HG02623 (cell line): ENCODE data around the gene IQSEC1.

ENCODE experiments used
- ATAC-seq: cut with Tn5 transposase; IDR thresholded peaks from one replicate; pipeline ENCODE4 v1.9.1; 2021; ENCODE audit warnings: moderate library complexity; ENCODE audit not compliant: unreplicated experiment

The IQSEC1 gene

DNA sequence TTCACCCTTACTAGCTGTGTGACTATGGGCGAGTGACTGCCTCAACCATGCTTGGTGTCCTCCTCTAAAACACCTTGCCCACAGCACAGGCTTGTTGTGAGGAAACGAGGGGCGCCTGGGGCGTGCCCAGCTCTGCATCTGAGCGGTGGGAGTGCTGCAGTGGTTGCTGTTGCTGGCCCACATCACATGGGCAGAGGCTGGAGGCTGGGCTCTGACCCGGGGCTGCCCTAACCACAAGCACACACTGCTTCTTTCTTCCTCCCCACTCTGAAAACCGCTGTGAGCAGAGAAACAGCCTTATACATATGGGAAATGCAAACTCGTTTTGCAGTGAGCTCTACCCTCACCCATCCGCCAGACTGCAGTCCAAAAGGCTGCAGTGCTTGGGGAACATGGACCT, 157.1 kb downstream of the IQSEC1 start:
- ATAC-seq, result no peak

DNA sequence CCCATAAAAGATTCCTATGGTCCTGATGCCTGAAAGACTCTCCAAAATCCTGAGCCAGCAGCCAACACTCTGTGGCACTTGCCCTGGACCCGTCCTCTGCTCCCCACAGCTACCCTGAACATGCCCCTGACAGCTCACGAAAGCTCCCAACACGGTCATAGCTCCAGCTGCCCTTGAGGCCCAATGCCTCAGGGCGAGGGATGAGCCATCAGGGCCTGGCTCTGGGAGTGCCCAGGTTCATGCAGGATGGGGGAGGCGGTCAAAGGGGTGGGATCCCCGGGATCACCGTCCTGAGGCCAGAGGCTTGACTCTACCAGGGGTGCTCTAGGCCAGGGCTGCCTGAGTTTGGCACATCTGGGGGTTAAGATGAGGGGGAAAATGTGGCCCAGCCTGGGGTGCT, 159.1 kb downstream of the IQSEC1 start:
- ATAC-seq, result no peak

DNA sequence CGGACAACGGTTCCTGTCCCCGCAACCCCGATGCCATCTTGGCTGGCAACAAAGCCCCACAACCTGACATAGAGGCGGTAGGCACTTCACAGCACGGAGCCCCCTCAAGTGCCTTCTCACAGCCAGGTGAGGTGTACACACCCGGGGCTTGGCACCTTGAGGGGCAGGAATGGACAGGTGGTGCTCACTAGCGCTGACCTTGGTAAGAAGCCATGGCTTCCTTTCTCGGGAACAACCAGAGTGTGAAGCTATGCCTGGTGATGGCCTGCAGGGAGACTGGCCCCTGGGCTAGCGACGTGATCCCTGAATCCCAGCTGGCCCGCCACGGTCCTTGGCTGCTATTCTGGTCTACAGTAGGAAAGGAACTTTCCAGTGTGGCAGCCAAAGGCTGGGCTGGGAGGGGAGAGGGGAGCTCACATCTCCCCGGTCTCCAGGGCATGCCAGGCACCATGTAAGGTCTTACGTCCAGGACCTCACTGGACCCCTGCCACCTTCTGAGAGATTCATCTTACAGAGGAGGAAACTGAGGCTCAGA, 161.3 kb downstream of the IQSEC1 start:
- ATAC-seq, result no peak

DNA sequence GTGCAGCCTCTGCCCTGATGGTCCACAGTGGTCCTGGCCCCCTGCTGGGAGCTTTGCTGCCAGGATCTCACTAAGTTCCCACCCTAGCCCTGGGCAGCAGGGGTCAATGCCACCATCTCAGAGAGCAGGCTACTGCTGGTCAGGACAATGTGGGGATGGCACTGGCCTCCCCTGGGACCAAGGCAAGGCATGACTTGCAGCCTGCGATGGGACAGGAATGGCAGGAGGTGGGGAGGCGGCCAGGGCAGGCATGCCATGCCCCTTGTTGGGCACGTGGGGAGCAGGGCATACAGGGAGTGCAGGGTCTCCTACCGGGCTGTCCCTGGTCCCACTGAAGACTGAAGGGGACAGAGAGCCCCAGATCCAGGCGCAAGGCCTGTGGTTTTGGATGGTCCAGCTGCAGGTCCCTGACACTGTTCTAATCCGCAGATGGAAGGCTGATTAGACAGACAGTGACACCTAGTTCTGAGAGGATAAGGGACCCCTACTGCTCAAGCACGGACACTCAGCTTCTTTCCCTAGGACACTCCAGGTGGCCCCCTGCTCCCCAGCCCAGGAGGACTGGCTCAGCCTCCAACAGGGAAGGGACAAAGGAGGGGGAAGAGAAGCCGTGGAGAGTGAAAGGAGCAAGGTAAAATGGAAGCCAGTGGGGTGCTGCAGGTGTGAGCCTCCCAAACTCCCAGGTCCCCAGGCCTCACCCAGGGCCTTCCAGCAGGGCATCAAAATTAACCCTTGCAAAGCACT, 162.7 kb downstream of the IQSEC1 start:
- no peak for ATAC-seq

DNA sequence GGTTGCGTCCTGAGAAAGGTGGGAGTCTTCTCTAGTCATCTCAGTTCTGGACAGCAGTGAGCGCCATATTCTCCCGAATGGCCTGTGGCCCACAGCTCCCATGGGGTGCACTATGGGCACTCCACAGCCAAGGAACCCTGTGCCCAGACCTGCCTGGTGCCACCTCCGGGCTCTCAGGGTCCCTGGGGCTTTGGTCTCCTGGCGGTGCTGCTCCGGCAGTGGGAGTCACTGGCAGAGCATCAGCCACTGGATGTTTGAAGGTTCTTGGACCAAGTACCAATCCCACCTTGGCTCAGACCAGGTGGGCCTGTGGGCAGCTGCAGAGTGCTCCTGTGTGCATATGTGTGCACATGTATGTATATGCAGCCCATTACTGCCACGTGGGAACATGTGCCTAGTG, 163.5 kb downstream of the IQSEC1 start:
- ATAC-seq, result no peak

DNA sequence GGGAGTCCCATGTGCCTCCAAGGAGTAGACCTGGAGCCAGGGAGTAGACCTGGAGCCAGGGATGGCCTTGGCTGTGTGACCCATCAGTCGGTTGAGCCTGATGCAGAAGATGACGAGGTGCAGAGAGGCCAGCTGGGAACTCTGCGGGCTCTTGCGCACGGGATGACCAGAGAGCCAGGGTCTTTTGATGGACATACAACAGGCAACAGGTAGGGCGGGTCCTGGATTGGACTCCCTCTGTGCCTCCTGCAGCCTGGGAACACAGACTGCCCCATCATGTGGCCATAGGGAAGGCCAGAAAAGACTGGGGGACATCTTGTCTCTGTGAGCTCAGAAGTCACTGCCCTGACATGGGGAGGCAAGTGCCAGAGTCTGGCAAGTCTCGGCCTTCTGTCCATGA, 164.4 kb downstream of the IQSEC1 start:
- no peak for ATAC-seq

DNA sequence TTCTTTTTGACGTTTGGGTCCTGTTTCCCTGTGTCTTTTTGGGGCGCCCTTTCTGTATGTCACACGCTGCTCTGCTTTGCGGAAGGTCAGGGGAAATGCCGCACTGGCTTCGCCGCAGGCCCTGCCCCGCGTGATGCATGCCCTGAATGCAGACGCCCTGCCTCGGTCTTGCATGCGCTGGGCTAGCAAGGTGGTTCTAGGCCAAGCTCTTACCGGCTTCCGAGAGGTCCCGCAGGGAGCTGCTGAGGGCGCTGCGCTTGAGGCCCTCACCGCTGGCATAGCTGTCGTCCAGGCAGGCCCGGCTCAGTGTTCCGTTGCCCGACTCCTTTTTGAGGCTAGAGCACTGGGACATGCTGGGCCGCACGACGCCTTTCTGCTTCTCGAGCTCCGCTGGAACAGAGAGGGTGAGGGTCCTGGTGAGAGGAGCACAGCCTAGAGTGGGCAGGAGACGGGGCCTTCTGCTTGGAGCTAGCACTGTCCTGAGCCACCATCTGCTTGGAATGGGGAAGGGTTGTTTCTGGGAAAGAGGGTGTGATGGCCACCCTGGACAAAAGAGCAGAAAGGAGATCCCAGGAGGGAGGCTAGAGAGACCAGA, 165.0 kb downstream of the IQSEC1 start:
- ATAC-seq, result no peak

DNA sequence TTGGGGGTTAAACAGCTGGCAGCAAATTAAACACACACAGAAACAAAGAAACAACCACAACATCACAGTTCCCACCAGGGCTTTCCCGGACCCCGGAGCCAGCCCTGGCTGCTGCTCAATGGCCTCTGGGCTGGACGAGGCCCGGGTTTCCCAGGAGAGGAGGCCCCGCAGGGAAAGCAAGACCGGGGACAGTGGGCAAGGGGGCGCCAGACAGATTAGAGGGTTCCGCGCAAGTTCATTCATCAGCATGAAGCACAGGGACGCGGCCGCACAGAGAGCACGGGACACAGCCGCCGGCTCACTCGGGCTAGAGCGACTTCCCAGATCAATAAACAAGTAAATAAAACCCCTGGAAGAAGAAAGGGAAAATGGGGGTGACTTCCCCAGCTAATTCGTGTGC, 165.5 kb downstream of the IQSEC1 start:
- no peak for ATAC-seq

DNA sequence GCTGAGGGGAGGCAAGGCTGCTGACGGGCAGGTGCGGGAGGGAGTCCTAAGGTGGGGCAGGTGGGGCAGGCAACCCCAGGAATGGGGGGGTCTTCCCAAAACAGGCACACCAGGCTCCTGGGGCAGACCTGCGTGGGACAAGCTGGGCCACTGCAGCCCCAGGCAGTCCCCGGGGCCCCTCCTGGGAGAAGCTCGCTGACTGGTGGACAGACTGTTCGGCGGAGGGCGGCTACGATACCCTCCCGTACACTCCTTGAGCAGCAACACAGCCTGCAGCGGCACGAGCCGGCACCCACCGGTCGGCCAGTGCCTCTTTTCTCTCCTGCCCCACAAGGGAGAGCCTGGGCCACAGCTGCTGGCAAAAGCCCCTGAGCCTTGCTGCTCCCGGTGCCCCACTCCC, 165.9 kb downstream of the IQSEC1 start:
- ATAC-seq, result no peak

DNA sequence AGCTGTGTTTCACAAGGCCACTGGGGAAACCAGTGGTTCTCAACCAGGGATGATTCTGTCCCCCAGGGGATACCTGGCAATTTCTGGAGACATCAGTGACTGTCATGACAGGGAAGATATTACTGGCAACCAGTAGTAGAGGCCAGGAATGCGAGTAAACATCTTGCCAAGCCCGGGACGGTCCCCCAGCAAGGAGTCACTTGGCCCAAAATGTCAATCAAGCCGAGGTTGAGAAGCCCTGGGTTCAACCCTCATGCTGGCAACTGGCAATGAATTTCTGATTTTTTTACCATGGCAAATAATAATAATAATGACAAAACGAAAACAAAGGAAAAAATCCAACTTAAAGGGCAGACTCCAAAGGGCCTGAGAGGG, 166.3 kb downstream of the IQSEC1 start:
- no peak for ATAC-seq

DNA sequence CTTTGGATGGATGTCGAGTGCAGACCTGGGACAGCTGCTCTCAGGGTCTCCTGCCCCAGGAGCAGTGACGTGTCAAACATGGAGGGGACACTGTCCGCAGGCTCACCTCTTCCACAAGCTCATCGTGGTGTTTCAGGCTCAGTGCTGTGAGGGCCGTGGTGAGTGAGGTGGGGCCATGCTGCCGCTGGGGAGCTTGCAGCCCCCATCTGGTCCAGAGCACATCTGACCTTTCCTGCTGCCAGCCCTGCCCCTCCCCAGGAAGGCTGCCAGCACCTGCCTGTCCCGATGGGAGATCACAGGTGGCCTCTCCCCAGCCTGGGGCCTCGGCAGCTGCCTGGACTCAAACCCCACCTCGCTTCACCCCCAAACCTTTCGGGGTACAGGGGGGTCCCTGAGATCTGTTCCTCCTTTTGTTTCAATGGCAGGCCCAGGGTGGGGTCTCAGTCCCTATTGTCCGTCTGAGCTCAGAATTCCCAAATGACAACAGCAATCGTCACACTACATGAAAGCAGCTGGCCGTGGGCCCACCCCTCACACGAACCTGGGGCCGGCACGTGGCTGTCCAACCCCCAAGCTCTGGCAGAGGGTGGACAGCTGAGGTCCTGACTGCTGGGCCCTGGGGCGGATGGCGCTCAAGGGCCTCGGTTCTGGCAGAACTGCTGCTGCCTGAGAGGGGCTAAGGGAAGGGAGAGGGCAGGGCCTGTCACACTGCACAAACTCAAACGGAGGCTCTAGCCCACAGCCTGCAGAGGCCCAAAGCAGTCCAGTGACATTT, 166.9 kb downstream of the IQSEC1 start:
- no peak for ATAC-seq

DNA sequence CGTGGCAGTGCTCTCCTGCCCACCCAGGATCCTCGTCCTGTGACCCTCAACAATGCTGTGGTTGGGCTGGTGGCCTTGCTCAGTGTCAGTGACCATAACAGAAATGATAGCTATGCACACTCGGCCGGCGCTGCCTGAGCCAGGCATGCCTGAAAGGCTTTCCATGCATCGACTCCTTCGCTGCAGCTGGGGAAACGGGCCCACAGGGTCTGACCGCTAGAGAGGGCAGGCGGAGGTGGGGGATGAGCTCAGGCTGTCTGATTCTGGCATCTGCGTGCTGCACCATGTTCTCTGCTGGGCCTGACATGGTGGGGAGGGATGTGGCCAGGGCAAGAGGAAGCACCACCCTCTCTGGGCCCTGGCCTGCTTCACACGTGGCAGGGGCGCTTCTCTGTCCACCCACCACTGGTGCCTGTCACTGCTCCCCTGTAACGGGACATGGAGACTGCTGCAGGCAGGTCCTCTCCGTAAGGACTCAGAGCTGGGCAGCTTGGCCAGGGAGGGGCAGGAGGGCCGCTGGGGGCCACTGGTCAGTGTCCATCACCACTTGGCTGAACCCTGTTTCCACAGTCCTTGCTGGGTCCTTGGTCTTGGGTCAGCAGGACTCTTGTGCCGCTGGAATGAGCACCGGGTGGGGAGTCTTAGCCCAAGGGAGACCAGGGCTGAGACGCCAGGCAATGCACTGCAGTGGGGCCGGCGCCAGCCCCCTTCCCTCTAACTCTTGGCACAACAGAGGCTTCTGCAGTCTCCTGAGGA, 167.7 kb downstream of the IQSEC1 start:
- ATAC-seq, result no peak

DNA sequence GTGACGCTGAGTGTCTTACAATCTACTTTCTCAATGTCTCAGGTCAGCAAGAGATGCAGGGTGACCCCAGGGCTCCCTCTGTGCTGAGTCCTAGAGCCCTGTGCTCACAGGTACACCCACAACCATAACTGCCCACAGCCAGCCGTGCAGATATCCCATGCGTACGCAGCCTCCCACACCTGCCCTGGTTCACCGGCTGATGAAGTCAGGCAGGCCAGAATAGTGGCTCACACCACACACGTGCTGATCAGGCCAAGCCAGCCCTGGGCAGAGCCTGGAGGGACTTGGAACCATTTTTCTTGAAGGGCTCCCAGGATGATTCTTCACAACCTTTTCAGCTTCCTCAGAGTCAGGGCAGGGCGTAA, 168.3 kb downstream of the IQSEC1 start:
- no peak for ATAC-seq

DNA sequence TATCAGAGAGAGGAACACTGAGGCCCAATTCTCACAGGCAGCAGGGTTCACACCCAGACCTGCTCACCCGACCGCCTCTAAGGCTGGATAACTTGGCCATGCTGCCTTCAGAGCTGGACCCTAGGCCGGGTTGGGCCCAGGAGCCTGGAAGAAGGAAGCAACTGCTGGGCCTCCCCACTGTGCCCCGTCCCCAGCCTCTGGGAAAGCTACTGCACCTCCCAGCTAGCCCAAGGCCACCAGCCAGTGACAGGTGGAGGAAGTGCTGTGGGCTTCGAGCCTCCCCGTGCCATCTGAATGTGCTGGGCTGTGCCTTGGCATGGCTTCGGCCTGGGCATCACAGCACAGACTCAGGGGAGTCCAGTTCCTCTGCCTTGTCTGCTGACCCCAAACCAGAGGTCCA, 169.3 kb downstream of the IQSEC1 start:
- no peak for ATAC-seq

DNA sequence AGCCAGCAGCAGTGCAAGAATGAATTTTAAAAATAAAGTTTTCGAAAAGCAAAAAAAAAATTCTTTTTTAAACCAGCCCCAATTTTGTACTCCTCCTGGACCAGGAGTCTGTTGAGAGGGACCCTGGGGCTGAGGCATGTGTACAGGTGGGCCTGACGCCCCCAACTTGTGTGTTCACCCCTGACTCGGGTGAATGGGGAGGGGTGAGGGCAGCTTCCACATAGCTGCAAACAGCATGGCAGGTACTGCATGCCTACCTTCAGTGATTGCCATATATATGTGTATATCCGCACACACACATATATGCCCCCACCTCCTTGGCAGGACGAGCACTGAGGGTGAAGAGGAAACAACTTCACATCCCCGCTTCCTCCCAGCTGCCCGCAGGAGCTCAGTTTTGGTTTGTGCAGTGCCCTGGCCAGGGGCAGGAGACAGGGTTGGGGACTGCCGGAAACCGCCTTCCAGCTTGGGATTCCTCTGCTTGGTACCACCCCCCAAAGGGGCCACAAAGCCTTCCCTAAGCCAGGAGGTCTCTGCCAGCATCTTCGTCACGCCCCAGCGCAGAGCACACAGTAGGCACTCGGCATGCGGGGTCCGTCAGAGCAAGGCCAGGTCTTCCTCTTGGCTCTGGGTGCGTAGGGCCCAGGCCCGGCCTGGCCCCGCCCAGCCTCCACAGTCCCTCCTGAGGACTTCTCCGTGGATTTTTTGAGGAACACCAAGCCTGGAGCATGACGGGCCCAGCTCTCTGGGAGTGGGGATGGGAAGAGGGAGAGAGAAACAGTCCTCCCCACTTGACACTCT, 170.0 kb downstream of the IQSEC1 start:
- no peak for ATAC-seq

DNA sequence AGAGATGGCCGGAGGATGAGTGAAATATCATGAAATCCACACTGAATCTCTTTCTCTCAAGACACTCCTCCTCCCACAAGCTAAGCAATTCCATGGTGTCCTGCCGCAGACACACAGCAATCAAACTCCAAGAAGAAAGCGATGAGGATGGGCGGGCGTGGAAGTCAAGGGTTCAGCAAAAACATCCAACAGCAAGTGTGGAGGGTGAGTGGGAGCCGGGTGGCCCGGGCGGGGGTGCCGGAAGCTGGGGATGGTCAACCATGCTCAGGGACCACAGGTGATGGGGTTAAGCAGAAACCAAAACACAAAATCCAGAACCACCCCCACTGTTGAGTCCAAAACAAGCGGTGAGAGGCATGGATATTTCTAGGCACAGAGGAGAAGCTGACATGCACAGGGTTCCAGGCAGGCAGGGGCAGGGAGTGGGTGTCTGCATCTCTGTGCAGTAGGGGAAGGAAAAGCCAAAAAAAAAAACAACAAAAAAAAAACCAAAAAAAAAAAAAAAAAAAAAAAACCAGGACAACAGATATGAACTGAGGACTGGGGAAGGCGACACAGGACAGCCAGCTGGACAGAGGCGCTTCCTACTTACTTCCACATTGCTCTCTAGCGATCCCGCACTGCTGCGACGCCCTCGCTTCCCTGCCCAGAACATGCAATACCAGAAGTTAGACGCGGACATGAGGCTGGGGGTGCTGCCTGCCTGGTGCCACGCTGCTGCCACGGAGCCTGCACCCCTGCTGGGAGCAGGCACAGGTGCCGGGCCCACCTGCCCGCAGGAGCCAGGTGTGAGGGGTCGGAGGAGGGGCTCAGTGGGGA, 170.8 kb downstream of the IQSEC1 start:
- no peak for ATAC-seq

DNA sequence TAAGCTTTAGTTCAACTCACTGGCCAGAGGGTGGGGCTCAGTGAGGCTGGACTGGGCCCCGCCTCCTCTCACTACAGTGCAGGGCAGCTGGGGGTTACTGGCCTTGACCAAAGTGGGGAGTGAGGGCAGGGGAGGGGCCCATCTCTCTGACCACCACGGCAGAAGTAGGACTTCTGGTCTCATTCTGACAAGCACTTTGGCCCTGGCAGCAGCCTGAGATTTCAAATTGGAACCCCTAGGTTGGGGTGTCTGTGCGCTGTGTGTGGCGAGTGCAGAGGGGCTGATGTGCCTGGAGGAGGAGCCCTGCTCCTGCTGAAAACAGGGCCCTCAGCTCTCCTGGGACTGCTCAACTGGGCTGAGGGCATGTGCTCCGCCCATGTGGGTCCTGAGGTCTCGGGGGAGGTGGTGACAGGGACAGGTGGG, 171.6 kb downstream of the IQSEC1 start:
- no peak for ATAC-seq

DNA sequence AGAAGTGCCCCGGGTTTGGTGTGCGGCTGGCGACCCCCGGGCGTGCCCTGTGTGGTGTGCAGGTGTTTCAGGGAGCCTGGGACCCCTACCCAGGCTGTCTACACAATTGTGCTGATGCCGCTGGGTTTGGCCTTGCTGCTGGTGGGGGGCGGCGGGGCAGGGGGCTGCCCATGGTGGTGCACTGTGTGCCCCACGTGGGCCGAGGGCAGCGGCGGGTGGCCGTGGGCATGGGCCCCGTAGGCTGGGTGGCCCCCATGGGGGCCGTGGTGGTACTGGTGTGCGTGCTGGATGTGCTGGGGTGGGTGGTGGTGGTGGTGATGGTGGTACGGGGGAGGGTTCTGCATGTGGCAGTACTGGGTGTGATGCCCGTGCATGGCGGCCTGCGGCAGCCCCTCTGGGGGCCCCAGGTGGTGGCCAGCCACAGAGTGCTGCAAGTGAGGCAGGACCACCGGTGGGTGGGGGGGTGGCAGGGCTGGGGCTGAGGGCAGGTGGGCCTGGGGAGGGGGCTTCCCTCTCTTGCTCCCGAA, 172.3 kb downstream of the IQSEC1 start:
- no peak for ATAC-seq

DNA sequence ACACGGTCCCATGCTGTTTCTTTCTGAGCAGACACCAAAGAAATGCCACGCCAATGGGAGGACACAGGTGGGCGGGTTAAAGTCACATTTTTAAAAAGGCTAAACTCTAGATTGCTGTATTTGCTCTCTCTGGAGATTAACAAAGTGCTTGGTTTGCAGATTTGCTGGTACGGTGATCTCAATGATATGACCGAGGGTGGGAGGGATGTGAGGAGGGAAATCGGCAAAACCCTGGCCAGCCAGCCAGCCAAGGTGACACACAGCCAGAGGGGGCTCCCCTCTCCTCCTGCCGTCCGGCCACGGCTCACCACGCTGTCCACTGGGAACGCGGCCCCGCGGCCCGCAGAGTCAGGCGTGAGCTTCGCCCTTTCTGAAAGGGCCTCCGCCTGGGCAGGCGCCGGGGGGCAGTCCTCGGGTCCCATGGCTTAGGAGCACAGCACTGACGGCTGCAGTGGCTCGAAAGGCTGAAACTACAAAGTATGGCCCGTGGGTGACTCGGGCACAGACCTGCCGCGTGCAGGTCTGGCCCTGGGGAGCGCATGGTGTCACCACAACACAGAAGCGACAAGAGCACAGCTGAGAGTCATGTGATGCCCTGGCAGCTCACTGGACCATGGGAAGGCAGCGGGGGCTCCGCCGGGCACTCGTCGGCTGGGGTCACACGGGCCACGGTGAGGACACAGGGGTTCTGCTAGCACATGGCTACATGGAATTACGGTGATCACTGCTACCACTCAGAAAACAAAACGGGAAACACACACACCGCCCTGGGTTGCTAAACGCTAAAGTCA, 174.1 kb downstream of the IQSEC1 start:
- ATAC-seq, result no peak
